IPS DF 19.7 (cell line): ENCODE results near the gene TNFRSF13B.
"Not testable (repeated sequence)": the region's sequence is repeated elsewhere in the genome, so short reads cannot be mapped to it uniquely, and the experiment has no call there.

Source experiments
- DNase-seq: peaks from one replicate; pipeline ENCODE4 v3.0.0-alpha.2; 2013; ENCODE audit warnings: low read depth, low spot score

TNFRSF13B gene

DNA sequence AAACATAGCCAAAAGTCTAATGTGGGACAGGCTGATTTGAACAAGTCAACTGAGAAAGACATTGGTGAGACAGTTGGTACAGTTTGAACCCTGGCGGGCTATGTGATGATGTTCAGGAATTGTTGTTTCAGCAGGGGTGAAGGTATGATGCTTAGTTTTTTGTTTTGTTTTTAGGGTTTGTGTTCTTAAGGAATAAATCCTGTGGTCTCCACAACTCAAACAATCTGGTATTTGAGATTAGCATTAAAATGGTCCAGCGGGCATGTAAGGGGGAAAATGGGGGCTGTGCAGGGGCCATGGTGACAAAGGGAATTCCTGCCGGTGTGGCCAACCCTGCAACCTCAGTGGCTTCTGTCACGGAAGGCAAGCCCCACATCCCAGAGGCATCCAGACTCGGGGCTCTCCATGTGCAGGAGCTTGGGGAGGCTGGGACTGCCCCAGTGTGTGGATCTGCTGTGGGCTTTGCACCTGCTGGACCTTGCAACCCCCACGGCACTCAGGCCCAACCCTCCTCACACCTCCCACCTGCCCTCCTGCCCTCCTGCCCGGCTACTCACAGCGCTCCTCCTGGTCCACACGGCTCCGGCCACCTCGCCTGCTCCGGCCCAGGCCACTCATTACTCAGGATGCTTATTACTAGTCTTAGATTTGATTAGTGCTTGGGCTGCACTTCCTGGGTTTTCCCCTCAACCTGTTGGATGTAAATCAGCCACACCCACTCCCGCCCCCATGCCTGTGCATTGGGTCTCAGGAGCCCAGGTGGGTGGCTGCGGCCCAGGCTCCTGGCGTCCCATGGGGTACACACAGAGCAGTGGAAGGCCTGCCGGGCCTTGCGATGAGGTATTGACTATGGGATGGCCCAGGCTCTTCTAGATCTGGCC is at the start of gene TNFRSF13B:
TNFRSF13B (minus strand) TSS at position 661 of the 881 bp plus-strand sequence; CDS start at position 618, 43 bp downstream.
- DNase-seq = no peak

DNA sequence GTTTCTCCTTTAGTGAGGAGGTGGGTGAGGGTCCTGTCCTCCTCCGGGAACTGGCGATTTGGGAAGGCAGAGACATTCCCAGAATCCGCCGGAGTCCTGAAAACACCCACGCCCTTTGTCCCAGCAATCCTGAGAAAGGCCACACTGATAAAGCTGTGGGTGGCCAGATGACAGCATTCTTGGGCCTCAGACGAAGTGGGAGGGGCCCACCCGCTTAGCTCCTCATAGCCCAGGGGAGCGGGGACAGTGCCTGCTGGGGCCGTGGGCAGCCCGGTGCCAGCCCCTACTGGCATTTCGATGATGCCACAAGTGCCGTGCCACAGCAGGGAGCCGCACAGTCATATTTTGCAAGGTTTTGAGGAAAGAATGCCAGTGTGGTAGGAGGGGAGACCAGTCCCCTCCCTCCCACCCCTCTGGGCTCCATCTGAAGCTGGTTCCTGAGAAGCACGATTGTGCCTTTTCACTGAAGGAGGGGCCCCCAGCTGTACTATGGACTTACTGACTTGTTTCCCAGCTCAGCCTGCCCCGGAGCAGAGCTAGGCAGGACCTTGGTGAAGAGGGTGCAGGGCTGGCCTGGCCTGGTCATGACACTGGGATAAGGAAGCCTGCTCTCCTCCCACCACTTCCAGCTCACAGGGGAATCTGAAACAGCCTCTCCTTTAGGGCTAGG is 49.4 kb upstream of the TNFRSF13B start:
- DNase-seq = no peak

DNA sequence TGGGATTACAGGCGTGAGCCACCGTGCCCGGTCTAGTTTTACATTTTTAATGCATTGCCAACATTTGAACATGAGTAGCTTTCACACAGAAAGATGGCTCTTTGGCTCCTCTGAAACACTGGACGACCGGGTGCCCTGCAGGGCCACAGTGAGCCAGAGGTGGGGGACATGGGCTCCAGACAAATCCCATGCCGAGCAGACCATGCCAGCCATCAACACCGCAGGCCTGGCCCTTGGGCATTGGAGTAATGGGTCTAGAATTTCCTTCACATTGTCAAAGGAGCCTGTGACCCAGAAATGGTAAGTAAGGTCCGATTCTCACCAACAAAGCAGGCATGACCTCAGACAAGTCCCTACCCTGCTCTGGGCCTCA is 48.9 kb upstream of the TNFRSF13B start:
- no peak for DNase-seq

- DNase-seq = no peak
These were observed 48.1 kb upstream of the TNFRSF13B start for GRCh38 chr17:17019891-17020456.

- DNase-seq = no peak
These were observed 47.5 kb upstream of the TNFRSF13B start for GRCh38 chr17:17019430-17019762.

DNA sequence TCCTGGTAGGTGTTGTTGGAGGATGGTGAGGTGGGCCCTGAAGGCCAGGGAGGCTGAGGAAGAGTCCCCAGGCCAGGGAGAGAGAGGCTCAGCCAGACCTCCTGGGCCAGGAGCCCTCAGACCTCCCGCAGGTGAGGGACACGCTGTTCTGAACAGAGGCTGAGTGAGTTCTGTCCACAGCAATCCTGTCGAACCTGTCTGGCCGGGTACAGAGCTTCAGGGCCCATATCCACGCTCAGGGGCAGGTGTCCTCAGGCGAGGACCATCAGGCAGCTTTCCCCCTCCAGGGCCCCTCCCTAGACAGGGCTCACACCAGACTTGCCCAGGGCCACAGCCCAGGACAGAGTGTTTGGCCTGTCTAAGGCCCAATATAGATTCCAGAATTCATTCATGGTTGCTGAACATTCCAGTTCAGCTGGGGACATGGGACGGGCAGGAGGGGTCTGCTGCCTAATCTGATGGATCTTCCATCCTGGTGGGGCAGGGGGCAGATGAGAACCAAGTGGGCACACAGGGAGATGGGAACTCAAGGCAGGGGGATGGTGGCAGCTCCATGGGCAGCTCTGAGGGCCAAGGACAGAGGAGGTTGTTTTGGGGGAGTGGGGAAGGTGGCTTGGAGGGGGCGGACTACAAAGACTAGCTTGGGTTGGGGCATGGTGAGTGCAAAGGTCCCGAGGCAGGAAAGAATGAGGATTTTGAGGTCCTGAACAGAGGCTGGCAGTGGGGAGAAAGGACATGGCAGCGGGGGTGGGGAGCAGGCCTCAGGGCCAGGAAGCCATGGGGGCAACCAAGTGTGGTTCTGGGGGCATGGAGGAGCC is 46.9 kb upstream of the TNFRSF13B start:
- no peak for DNase-seq

DNA sequence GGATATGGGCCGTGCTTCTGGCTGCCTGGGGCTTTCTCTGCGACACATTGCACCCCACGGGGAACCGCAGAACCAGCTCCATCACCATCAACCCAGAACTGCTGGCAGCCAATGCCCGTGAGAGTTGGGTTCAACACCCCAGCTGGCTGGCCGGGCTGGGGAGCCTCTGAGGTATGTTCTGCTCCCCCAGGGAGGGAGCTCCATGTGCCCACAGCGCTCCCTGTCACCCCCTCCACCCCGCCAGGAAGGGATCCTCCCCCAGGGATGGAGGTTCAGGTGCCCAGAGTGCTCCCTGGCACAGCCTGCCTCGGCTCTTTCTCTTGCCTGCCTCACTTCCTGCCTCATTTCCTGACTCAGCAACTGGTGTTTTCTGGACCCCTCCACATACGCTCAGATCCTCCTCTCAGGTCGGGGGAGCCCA is 46.1 kb upstream of the TNFRSF13B start:
- no peak for DNase-seq

- no peak for DNase-seq
These were observed 45.6 kb upstream of the TNFRSF13B start for GRCh38 chr17:17017343-17018014.

- not testable (repeated sequence) for DNase-seq
These were observed 44.6 kb upstream of the TNFRSF13B start for GRCh38 chr17:17016199-17017197.

GRCh38 chr17:17015230-17015629 is 43.3 kb upstream of the TNFRSF13B start:
- no peak for DNase-seq

GRCh38 chr17:17014748-17015124 is 42.8 kb upstream of the TNFRSF13B start:
- DNase-seq = not testable (repeated sequence)

DNA sequence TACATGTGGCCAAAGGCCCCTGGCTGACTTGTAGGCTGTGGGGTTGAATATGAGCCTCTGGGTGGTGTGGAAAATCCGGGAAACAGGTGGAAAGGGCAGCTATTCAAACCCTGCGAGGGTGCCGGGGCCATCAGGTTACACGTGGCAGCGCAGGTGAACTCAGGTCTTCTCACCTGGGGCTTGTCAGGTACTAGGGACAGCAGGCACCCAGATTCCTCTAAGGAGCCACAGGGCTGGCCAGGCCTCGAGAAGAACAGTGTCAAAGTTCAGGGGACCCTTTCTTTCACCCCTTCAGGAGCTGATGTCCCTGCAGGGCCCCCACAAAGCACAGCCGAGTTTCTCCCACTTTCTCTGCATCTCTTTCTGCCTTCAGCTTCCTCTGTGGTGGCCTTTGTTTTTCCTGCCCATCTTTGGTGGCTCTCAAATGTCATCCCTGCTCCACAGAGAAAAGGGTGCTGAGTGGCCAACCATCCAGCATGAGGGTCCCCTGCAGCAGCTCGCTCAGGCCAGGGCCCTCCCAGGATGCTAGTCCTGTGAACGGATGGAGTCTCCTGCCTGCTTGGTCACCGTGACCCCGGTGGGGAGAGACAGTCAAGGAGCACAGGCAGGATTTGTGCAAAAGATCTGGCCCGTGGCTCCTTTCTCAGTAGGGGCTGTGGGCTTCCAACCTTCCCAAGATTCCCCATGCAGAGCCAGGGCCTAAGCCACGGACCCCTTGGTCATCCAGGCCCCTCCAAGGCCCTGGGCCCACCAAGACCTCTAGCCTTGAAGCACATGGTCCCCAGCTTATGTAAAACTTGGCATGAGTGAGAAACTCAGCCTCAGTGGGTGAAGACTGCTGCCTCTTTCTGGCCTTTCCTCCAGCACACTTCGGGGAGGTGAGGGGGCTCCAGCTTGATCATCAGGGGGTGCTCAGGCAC is 42.2 kb upstream of the TNFRSF13B start:
- DNase-seq = not testable (repeated sequence)

DNA sequence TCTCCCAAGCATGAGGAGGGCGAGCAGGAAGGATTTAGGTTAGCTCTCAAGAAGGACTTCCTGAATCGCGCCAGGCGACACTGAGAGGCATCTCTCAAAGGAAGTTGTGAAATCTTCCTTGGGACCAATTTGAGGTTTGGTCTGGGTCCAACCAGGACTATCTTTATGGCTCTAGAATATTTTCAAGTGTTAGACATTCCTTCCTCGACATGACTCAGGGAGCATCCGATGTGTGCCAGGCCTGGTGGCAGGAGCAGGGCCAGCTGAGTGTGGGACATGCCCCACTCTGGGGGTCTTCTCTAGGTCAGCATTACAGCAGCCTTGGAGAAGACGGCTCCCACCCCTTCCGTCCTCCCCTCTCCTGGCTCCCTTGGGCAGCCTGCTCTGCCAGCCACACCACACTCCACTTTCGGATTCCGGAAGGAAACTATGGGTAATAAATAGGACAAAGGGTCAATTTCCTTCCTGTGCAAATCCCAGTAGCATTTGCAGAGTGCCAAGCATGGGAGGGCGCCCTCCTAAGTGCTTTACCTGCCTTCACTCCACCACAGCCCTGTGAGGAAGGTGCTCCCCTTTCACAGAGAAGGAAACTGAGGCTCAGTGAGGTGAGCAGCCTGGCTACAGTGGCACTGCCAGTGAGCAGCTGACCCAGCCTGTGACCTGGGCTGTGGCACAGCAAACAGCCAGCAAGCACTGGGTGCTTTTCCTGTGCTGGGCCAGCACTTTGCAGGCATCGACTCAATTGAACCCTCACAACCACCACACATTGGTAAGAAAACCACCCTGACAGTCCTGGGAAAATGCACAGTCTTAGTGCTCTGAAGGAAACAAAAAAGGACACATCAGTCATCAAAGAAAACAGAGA is 39.4 kb upstream of the TNFRSF13B start:
- DNase-seq = not testable (repeated sequence)

DNA sequence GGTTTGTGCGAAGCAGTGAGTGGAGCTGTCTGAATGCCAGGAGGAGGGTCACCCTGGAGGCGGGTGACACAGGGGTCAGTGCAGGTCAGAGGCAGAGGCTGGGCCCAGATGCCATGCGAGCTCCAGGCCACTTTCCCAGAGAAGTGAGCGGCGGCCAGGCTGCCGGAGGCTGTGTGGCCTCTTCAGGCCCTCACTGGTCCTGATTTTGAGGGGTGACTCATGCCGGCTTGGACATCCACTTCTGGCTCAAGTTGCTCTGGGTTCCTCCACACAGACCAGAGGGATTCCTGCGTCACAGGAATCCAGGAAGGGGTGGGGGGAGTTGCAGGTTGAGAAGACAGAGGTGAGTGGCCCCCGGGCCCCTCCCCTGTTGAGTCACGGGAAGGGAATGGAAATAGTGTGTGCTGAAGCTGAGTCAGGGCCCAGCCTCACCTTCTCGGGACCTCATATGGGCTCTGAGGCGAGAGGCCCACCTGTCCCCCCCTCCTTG is 38.7 kb upstream of the TNFRSF13B start:
- not testable (repeated sequence) for DNase-seq

DNA sequence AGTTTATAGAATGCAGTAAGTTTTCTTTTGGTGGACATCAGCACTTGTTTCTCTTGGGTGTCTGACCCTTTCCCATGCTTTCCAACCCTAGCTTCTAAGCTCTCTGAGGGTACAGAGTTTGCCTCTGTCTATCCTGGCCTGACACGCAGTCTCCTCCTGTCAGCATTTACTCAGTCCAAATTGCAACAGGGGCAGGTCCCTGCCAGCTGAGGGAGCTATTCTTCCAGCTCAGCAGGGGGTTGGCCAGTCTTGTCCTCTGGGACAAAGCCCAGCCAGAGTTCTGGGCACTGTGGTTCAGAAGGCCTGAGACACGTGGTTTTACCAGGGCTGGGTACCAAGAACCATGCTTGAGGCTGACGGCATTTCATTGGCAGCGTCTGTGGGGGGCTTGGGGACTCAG is 38.1 kb upstream of the TNFRSF13B start:
- DNase-seq = not testable (repeated sequence)

- DNase-seq = not testable (repeated sequence)
These were observed 36.9 kb upstream of the TNFRSF13B start for GRCh38 chr17:17008621-17009397.

DNA sequence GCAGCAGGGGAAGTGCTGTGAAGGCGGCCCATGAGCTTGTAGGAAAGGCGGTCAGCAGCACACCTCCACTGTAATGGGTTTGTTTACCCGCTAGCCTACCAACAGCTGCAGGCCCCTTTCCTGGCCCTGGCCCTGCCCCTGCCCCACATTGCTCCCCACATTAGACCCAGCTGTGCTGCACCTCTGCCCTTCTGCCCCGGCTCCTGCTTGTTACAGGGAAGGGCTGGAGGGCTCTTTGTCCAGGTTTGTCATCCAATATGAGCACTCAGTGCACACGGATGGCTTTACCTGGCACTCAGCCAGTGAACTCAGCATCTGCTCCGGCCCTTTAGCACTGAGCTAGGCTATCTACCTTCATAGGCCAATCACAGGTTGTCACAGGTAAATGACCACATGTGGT is 36.0 kb upstream of the TNFRSF13B start:
- not testable (repeated sequence) for DNase-seq
